Skeletal muscle tissue (tissue), 4 donors: Measurements from ENCODE around the gene TUBB. TPM values are rescaled to one million over a fixed set of nuclear protein-coding genes. Genes with fewer than 3 reads are reported as not detected.
"Not testable (repeated sequence)": the region's sequence is repeated elsewhere in the genome, so short reads cannot be mapped to it uniquely, and the experiment has no call there.

Experiments used
- H3K27ac ChIP-seq: one replicate; pipeline ENCODE4 v1.7.0; 2013; ENCODE audit warnings: mild to moderate bottlenecking, low read depth, low read length, inconsistent platforms
- H3K27me3 ChIP-seq, 3 donors: one replicate each; pipeline ENCODE4 v1.7.0; 2013; ENCODE audit warnings: low read length in 3 of 3; ENCODE audit not compliant: control insufficient read depth in 3 of 3, insufficient read depth in 3 of 3
- H3K36me3 ChIP-seq, 3 donors: one replicate each; pipeline ENCODE4 v1.7.0; 2013; ENCODE audit warnings: low read length in 3 of 3; ENCODE audit not compliant: control insufficient read depth in 3 of 3, insufficient read depth in 3 of 3
- H3K4me1 ChIP-seq, 3 donors: one replicate each; pipeline ENCODE4 v1.7.0; 2013; ENCODE audit warnings: low read length in 3 of 3, mild to moderate bottlenecking in 3 of 3; ENCODE audit not compliant: control insufficient read depth in 3 of 3, insufficient read depth in 3 of 3
- H3K4me3 ChIP-seq, 3 donors: one replicate each; pipeline ENCODE4 v1.7.0; 2013; ENCODE audit warnings: low read length in 3 of 3
- H3K9ac ChIP-seq, 3 donors: one replicate each; pipeline ENCODE4 v1.7.0; 2013; ENCODE audit warnings: low read length in 3 of 3, mild to moderate bottlenecking in 3 of 3, moderate library complexity in 2 of 3, low read depth in 1 of 3
- H3K9me3 ChIP-seq, 3 donors: one replicate each; pipeline ENCODE4 v1.7.0; 2013; ENCODE audit warnings: low read length in 3 of 3; ENCODE audit not compliant: control insufficient read depth in 3 of 3
- total RNA-seq: library from RNA; depleted of rRNA; stranded (reverse); fragments of >200 nt; gene quantifications from one replicate; pipeline ENCODE4 v1.2.3, GENCODE V29; 2014
- donor health status: Osteomylitis.

TUBB gene
- total RNA-seq, 1 donor from 2014 or later: 317 TPM

GRCh38 chr6:30761791-30762429 lies 41.8 kb downstream of the TUBB start:
- H3K4me1 ChIP-seq: peaks cover 14 to 33% (median 29%) of the 10 kb centered on the region in 3 donors
- H3K36me3 ChIP-seq: no peaks in the 10 kb centered on the region
- H3K9ac ChIP-seq: no peak overlapping the region
- H3K4me3 ChIP-seq: no peak overlapping the region
- H3K9me3 ChIP-seq: no peaks in the 10 kb centered on the region
- H3K27me3 ChIP-seq: no peaks in the 10 kb centered on the region
- H3K27ac ChIP-seq: no peak overlapping the region

GRCh38 chr6:30763155-30763617 lies 43.0 kb downstream of the TUBB start:
- Histone ChIP-seq H3K27me3 (no peaks in the 10 kb centered on the region), H3K9ac (no peak overlapping the region), H3K36me3 (no peaks in the 10 kb centered on the region), H3K9me3 (no peaks in the 10 kb centered on the region), H3K27ac (peak overlapping the region; percentile 44), H3K4me1 (peaks cover 9 to 27% (median 25%) of the 10 kb centered on the region in 3 donors), H3K4me3 (no peak overlapping the region)

DNA sequence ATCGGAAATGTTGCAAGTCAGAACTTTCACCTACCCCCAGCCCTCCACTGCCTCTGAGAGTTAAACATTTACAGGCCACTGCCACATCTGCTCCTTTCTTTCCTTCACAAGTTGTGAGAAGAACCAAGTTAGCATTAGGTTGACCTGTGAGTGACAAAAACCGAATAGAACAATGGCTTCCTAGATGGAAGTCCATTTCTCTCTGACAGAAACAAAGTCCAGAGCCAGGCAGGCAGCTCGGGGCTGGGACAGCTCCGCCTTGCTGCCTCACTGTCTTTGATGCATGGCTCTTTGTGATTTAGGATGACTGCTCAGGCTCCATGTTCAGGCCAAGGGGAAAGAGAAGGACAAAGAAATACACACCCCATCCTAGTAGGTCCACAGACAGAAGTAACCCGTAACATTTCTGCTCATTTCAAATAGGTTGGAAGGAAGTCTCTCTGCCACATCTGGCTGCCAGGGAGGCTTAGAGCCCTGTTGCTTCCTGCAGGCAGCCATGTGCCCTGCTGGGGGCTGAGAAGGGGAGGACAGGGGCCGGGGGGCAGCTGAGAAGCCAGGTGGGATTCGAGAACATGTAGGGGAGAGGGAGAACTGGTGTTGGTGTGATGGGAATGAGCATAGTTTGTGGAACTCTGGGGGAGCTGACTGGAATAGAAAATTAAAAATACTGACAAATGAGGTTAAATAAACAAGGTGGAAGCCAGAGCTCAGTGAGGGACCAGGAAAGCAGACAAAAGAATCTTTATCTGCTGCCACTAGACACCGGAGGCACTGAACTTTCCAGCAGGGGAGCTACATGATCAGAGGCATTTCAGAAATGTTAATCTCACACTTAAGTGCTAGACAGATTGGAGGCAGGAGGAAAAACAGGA lies 43.7 kb downstream of the TUBB start:
- Histone ChIP-seq H3K36me3 (no peaks in the 10 kb centered on the region), H3K9ac (no peak overlapping the region), H3K27ac (peak overlapping the region; percentile 44), H3K27me3 (no peaks in the 10 kb centered on the region), H3K4me1 (peaks cover 9 to 27% (median 26%) of the 10 kb centered on the region in 3 donors), H3K4me3 (no peak overlapping the region), H3K9me3 (no peaks in the 10 kb centered on the region)

DNA sequence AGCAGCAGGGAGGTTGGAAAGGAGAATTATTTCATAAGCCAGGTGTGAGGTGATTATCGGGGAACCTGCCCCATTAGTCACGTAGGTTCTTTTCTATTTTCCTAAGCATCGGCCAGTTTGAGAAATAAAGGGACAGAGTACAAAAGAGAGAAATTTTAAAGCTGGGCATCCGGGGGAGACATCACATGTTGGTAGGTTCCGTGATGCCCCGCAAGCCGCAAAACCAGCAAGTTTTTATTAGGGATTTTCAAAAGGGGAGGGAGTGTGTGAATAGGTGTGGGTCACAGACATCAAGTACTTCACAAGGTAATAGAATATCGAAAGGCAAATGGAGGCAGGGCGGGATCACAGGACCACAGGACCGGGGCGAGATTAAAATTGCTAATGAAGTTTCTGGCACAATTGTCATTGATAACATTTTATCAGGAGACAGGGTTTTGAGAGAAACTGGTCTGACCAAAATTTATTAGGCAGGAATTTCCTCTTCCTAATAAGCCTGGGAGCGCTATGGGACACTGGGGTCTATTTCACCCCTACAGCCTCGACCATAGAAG lies 44.4 kb downstream of the TUBB start:
- not testable (repeated sequence) for H3K9ac ChIP-seq, H3K36me3 ChIP-seq, H3K27me3 ChIP-seq, H3K9me3 ChIP-seq, H3K27ac ChIP-seq, H3K4me3 ChIP-seq
- H3K4me1 ChIP-seq: peaks cover 16 to 27% (median 26%) of the 10 kb centered on the region in 3 donors

DNA sequence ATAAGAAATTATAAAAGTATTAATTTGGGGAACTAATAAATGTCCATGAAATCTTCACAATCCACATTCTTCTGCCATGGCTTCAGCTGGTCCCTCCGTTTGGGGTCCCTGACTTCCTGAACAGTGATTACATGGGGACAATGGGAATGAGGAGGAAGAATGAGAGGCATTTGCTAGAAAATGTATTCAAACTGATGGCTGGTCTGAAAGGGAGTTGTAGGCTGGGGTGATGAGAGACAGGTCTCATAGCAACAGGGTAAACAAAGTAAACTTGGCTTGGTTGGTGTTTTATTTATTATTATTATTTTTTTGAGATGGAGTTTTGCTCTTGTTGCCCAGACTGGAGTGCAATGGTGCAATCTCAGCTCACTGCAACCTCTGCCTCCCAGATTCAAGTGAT lies 45.3 kb downstream of the TUBB start:
- H3K27me3 ChIP-seq, H3K9ac ChIP-seq, H3K36me3 ChIP-seq, H3K27ac ChIP-seq, H3K4me3 ChIP-seq, H3K9me3 ChIP-seq: not testable (repeated sequence)
- peaks cover 19 to 26% (median 21%) of the 10 kb centered on the region in 3 donors for H3K4me1 ChIP-seq

- peaks cover 19 to 26% (median 21%) of the 10 kb centered on the region in 3 donors for H3K4me1 ChIP-seq
- H3K36me3 ChIP-seq: no peaks in the 10 kb centered on the region
- H3K9ac ChIP-seq: no peak overlapping the region
- H3K4me3 ChIP-seq: no peak overlapping the region
- H3K27me3 ChIP-seq: no peaks in the 10 kb centered on the region
- H3K9me3 ChIP-seq: no peaks in the 10 kb centered on the region
- H3K27ac ChIP-seq: no peak overlapping the region
Observed at GRCh38 chr6:30766461-30767157, 46.5 kb downstream of the TUBB start.

DNA sequence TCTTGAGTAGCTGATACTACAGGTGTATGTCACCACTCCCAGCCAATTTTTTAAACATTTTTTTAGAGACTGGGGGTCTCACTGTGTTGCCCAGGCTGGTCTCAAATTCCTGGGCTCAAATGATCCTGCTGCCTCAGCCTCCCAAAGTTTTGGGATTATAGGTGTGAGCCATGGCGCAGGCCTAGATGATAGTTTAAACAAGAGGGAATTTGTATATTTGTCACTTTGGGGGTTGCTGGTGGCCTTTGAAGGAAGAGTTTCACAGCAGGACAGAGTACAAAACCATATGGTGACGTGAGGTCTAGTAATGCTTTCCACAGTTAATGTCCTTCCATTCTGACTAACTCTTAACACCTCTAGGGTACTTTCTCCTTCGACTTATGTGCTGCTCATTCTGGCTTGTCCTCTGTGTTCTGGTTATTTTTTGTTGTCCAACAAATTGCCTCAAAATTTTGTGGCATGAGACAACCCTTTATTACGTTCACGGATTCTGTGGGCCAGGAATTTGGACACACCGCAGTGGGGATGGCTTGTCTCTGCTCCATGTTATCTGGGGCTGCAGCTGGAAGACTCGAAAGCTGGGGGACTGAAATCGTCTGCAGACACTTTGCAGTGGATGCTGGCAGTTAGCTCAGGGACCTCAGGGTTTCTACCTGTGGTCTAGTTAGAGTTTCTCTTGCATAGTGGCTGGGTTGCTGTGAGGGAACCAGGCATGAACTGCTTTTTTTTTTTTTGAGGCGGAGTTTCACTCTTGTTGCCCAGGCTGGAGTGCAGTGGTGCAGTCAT lies 47.2 kb downstream of the TUBB start:
- Histone ChIP-seq H3K27ac (no peak overlapping the region), H3K4me1 (peaks cover 19 to 26% (median 21%) of the 10 kb centered on the region in 3 donors), H3K36me3 (no peaks in the 10 kb centered on the region)

DNA sequence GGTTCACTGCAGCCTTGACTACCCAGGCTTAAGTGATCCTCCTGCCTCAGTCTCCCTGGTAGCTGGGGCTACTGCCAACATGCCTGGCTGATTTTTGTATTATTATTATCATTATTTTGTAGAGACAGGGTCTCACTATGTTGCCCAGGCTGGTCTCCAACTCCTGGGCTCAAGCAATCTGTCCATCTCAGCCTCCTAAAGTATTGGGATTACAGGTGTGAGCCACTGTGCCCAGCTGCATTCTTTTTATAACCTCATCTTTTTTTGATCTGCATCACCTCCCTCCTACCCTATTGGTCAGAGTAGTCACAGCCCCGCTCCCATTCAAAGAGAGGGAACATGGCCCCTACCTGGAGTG lies 47.8 kb downstream of the TUBB start:
- Histone ChIP-seq H3K4me3 (no peak overlapping the region), H3K27ac (no peak overlapping the region), H3K36me3 (no peaks in the 10 kb centered on the region), H3K9ac (no peak overlapping the region), H3K4me1 (peaks cover 19 to 26% (median 21%) of the 10 kb centered on the region in 3 donors), H3K9me3 (no peaks in the 10 kb centered on the region), H3K27me3 (no peaks in the 10 kb centered on the region)

More for the DNA sequence above, 47.2 kb downstream of the TUBB start:
- Histone ChIP-seq H3K9ac (no peak overlapping the region), H3K27me3 (no peaks in the 10 kb centered on the region), H3K9me3 (no peaks in the 10 kb centered on the region), H3K4me3 (no peak overlapping the region)

DNA sequence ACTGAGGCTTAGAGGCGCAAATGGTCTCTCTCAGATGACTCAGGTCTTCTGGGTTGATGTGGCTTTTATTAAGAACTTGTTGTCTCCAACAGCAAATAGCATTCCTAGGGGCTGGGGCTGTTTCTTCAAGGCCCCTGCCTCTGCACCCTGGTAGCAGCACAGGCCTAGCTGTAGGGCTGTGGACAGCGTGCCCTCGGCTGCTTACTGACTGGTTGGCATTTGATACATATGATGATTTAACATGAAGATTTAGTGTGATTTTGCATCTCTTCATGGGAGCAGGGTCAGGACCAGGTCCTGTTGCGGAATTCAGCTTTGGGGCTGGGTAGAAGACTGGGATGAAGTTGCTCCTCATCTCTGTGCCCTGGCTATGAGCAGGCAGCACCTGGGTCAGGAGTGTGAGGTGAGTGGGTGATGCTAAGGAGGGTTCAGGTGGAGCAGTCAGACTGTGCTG lies 48.5 kb downstream of the TUBB start:
- H3K4me1 ChIP-seq: peaks cover 16 to 25% (median 18%) of the 10 kb centered on the region in 3 donors
- H3K27ac ChIP-seq: no peak overlapping the region
- no peak overlapping the region for H3K4me3 ChIP-seq
- no peaks in the 10 kb centered on the region for H3K9me3 ChIP-seq
- no peaks in the 10 kb centered on the region for H3K36me3 ChIP-seq
- no peaks in the 10 kb centered on the region for H3K27me3 ChIP-seq
- peak overlapping the region in 1 of 3 donors; percentile 40 for H3K9ac ChIP-seq
